Lower lobe of right lung (tissue), 2 donors: ENCODE measurements around the gene GFPT1. TPM values are rescaled to one million over a fixed set of nuclear protein-coding genes. Genes with fewer than 3 reads are reported as not detected.

Source experiments
- ATAC-seq, 2 donors: fragments of 200-7000 bp; cut with Tn5 transposase; one replicate each; pipeline ENCODE4 v1.9.1; 2020 to 2022; ENCODE audit warnings: mild to moderate bottlenecking in 2 of 2, moderate library complexity in 2 of 2
- DNase-seq: peaks from one replicate; pipeline ENCODE4 v3.0.0-alpha.2; 2020
- H3K27ac ChIP-seq: fragments of 200-600 bp; one replicate; pipeline ENCODE4 v1.8.0; 2022
- H3K27me3 ChIP-seq: fragments of 200-600 bp; one replicate; pipeline ENCODE4 v1.8.0; 2022; ENCODE audit warnings: low read depth
- H3K36me3 ChIP-seq: fragments of 200-600 bp; one replicate; pipeline ENCODE4 v1.8.0; 2022; ENCODE audit warnings: mild to moderate bottlenecking
- H3K4me1 ChIP-seq: fragments of 200-600 bp; one replicate; pipeline ENCODE4 v1.8.0; 2022
- H3K4me3 ChIP-seq: fragments of 200-600 bp; one replicate; pipeline ENCODE4 v1.8.0; 2022; ENCODE audit warnings: mild to moderate bottlenecking
- H3K9me3 ChIP-seq: fragments of 200-600 bp; one replicate; pipeline ENCODE4 v1.8.0; 2022
- CTCF ChIP-seq: fragments of 200-600 bp; IDR thresholded peaks from one replicate; pipeline ENCODE4 v1.8.0; 2022; ENCODE audit warnings: antibody characterized with exemption, mild to moderate bottlenecking
- intact Hi-C: fragments of 100-400 bp; cut with DNase I; formaldehyde crosslinking; loops from one replicate; pipeline ENCODE4 v1.11.0; 2022
- total RNA-seq: library from RNA; stranded (reverse); fragmentation: NEBNext Ultra II Directional; extraction: Animal tissue kit (Norgen Biotek cat#: 25700); gene quantifications from one replicate; pipeline ENCODE4 v1.2.1, GENCODE V29; 2021
- donor health status: DM: no; HTN: yes; CAD: no; lungs with severe emphysema.

Gene GFPT1
- total RNA-seq, 1 donor from 2014 or later, result 59.9 TPM

GRCh38 chr2:69279931-69280681 is 106.9 kb downstream of the GFPT1 start:
- DNase-seq (no peak), ATAC-seq (no peak)
- no peaks in the 10 kb centered on the region for H3K4me1 ChIP-seq
- no peaks in the 10 kb centered on the region for H3K27me3 ChIP-seq
- H3K9me3 ChIP-seq, result no peaks in the 10 kb centered on the region
- H3K36me3 ChIP-seq, result no peaks in the 10 kb centered on the region
- no peak overlapping the region for H3K27ac ChIP-seq
- H3K4me3 ChIP-seq, result no peak overlapping the region
- intact Hi-C loops, result no loop called here
- TF ChIP-seq CTCF, result no peak

- H3K27me3 ChIP-seq, result no peaks in the 10 kb centered on the region
- H3K36me3 ChIP-seq, result no peaks in the 10 kb centered on the region
- H3K9me3 ChIP-seq, result no peaks in the 10 kb centered on the region
- H3K4me1 ChIP-seq, result no peaks in the 10 kb centered on the region
- no peak for TF ChIP-seq CTCF
- intact Hi-C loops, result no loop called here
- DNase-seq (no peak), ATAC-seq (no peak)
- H3K27ac ChIP-seq, result no peak overlapping the region
- H3K4me3 ChIP-seq, result no peak overlapping the region
Measured at GRCh38 chr2:69279211-69279610, 107.8 kb downstream of the GFPT1 start.

- no peak for ATAC-seq
- intact Hi-C loops, result no loop called here
- no peak for TF ChIP-seq CTCF
- no peaks in the 10 kb centered on the region for H3K36me3 ChIP-seq
- no peak overlapping the region for H3K4me3 ChIP-seq
- no peaks in the 10 kb centered on the region for H3K9me3 ChIP-seq
- no peaks in the 10 kb centered on the region for H3K27me3 ChIP-seq
- no peak overlapping the region for H3K27ac ChIP-seq
- no peak for DNase-seq
- H3K4me1 ChIP-seq, result no peaks in the 10 kb centered on the region
Measured at GRCh38 chr2:69278366-69278765, 108.7 kb downstream of the GFPT1 start.

- no peak for TF ChIP-seq CTCF
- Histone ChIP-seq H3K27ac (no peak overlapping the region), H3K9me3 (no peaks in the 10 kb centered on the region), H3K27me3 (no peaks in the 10 kb centered on the region), H3K36me3 (no peaks in the 10 kb centered on the region), H3K4me3 (no peak overlapping the region), H3K4me1 (peaks cover 11% of the 10 kb centered on the region)
- DNase-seq (no peak), ATAC-seq (no peak)
- intact Hi-C loops, result no loop called here
Measured at GRCh38 chr2:69275490-69275889, 111.5 kb downstream of the GFPT1 start.

GRCh38 chr2:69272803-69273471 is 114.1 kb downstream of the GFPT1 start:
- ATAC-seq, result peak; percentile 76 to 93

More at GRCh38 chr2:69272803-69273471, 114.1 kb downstream of the GFPT1 start:
- no peaks in the 10 kb centered on the region for H3K36me3 ChIP-seq
- H3K9me3 ChIP-seq, result no peaks in the 10 kb centered on the region
- no peak for TF ChIP-seq CTCF
- intact Hi-C loops, result no loop called here
- H3K27me3 ChIP-seq, result no peaks in the 10 kb centered on the region
- no peak overlapping the region for H3K27ac ChIP-seq
- no peak overlapping the region for H3K4me3 ChIP-seq
- H3K4me1 ChIP-seq, result peaks cover 11% of the 10 kb centered on the region
- DNase-seq, result peak; percentile 61
